Activated CD4-positive, alpha-beta memory T cell treated with anti-CD3 and anti-CD28 coated beads, Interleukin-2, amount 10 ng/mL, durations not matched to agents 7 days and 5 days (primary cell): ENCODE measurements around the gene ZNF275. TPM values are rescaled to one million over a fixed set of nuclear protein-coding genes. Genes with fewer than 3 reads are reported as not detected.

Experiments used
- CTCF ChIA-PET: fragments of 350-600 bp; sonication (Branson Sonifier 250); formaldehyde crosslinking; loops from one replicate; lab custom pipeline; 2021; ENCODE audit warnings: antibody characterized with exemption, inconsistent platforms; lab: Charles Lee
- POLR2A ChIA-PET: fragments of 350-600 bp; sonication (Branson Sonifier 250); formaldehyde crosslinking; loops from one replicate; lab custom pipeline; 2021; ENCODE audit warnings: antibody characterized with exemption; lab: Charles Lee
- DNase-seq: peaks from one replicate; pipeline ENCODE4 v3.0.0-alpha.2; 2020
- H3K27ac Mint-ChIP-seq: one replicate; pipeline ENCODE4 v1.8.0; 2021; ENCODE audit warnings: mild to moderate bottlenecking, mixed read lengths
- H3K27me3 Mint-ChIP-seq: one replicate; pipeline ENCODE4 v1.8.0; 2021; ENCODE audit warnings: mixed read lengths
- H3K36me3 Mint-ChIP-seq: one replicate; pipeline ENCODE4 v1.8.0; 2021; ENCODE audit warnings: low read depth, mixed read lengths
- H3K4me1 Mint-ChIP-seq: one replicate; pipeline ENCODE4 v1.8.0; 2021; ENCODE audit warnings: mixed read lengths
- H3K4me3 Mint-ChIP-seq: one replicate; pipeline ENCODE4 v1.8.0; 2021; ENCODE audit warnings: mild to moderate bottlenecking, mixed read lengths
- H3K9me3 Mint-ChIP-seq: one replicate; pipeline ENCODE4 v1.8.0; 2021; ENCODE audit warnings: mixed read lengths
- total RNA-seq, 2 experiments: library from RNA; stranded (reverse); gene quantifications; one replicate each; pipeline ENCODE4 v1.2.3, GENCODE V29; 2021

Gene ZNF275
- total RNA-seq, 2 experiments from 2014 or later: 16.6 to 16.7 TPM

DNA sequence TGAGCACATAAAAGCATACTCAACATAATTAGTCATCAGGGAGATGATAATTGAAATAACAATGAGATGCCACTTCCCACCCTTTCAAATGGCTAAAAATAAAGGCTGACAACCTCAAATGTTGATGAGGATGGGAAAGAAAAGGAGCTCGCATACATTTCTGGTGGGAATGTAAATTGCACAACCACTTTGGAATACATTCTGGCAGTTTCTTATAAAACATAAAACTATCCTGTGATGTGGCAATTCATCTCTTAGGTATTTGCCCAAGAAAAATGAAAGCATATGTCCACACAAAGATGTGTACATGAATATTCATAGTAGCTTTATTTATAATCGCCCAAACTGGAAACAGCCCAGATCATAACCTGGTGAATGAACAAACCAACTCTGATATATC is 687 bp upstream of the ZNF275 start:
- peak overlapping the region; percentile 76 for H3K4me3 Mint-ChIP-seq
- POLR2A ChIA-PET: interaction anchor here (0.8 to 1.8 kb wide), 3 partner anchors 10 to 33 kb away, joined by 3 to 17 read pairs (median 3); no protein-coding TSS in a partner anchor
- H3K4me1 Mint-ChIP-seq: peaks cover 37% of the 10 kb centered on the region
- DNase-seq: no peak
- no peaks in the 10 kb centered on the region for H3K9me3 Mint-ChIP-seq
- peaks cover 8% of the 10 kb centered on the region for H3K27me3 Mint-ChIP-seq
- CTCF ChIA-PET: no interaction called here
- peaks cover 15% of the 10 kb centered on the region for H3K36me3 Mint-ChIP-seq
- no peak overlapping the region for H3K27ac Mint-ChIP-seq

GRCh38 chrX:153334654-153335295 is 822 bp downstream of the ZNF275 start:
- H3K36me3 Mint-ChIP-seq: peaks cover 29% of the 10 kb centered on the region
- H3K27me3 Mint-ChIP-seq: peaks cover 6% of the 10 kb centered on the region
- ChIA-PET POLR2A (interaction anchor here (0.9 to 1.8 kb wide), 5 partner anchors 8 to 393 kb away, joined by 3 to 17 read pairs (median 3); no protein-coding TSS in a partner anchor), CTCF (interaction anchor here (1.0 kb wide), 1 partner anchor 8 kb away, joined by 3 read pairs; no protein-coding TSS in a partner anchor)
- peak overlapping the region; percentile 76 for H3K4me3 Mint-ChIP-seq
- H3K4me1 Mint-ChIP-seq: peaks cover 50% of the 10 kb centered on the region
- no peaks in the 10 kb centered on the region for H3K9me3 Mint-ChIP-seq
- H3K27ac Mint-ChIP-seq: peak overlapping the region; percentile 75
- no peak for DNase-seq

DNA sequence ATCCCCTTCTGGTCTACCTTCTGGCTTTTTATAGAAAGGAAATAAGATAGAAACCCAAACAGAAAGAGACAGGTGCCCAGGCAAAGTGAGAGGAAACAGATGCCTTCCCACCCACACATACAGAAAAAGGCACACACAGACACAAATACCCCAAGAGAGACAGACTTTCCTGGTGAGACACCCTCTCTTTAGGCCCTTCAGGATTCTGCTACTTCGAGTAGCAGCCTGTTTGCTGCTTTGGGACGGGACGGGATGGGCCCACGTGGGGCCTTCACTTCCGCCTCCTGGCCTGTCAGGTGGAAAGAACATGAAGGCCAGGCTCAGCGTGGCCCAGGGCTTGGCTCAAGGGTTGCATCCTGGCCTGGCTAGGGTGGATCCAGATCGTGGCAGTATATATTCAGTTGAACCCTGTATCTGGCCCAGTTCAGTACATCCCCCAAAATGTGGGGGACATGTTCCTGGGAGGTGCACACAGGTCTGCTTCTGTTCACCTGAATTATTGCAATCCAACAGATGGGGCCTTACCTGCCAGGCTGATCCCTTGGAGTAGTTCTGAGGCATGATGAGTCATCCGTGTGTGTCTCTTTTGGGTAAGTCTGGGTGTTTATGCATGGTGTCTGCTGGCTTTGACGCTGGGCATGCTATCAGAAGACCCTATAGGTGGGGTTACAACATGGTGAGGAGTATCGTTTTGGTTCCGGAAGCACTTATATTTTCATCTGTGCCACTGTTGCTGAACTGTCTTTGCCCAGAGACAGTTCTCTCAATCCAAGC is 2.4 kb downstream of the ZNF275 start:
- Mint-ChIP-seq H3K4me1 (peaks cover 64% of the 10 kb centered on the region), H3K27ac (peak overlapping the region; percentile 59), H3K27me3 (peaks cover 6% of the 10 kb centered on the region), H3K36me3 (peaks cover 40% of the 10 kb centered on the region), H3K4me3 (peak overlapping the region; percentile 76), H3K9me3 (no peaks in the 10 kb centered on the region)
- DNase-seq: no peak
- POLR2A ChIA-PET: interaction anchor here (0.5 to 0.8 kb wide), 2 partner anchors 9 to 15 kb away, joined by 3 to 5 read pairs; no protein-coding TSS in a partner anchor
- CTCF ChIA-PET: no interaction called here

DNA sequence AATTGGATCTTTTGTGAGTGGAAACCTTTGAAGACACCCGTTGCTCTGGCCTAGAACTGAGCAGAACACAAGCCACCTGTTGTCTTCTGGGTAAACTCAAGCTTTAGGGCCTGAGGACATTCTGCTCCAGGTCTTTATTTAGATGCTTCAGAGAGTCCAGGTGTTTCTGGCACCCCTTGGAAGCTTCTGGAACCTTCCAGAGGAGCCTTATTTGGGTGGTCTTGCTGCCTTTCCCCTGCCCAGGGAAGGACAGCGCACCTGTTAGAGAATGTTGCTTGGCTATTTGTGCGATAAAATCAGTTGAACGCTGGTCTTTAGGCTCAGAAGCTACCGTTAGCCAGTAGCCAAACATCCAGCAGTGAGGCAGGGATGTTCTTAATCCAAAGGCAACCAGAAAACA is 3.0 kb downstream of the ZNF275 start:
- POLR2A ChIA-PET: interaction anchor here (0.8 kb wide), 1 partner anchor 9 kb away, joined by 3 read pairs; no protein-coding TSS in a partner anchor
- DNase-seq: no peak
- CTCF ChIA-PET: no interaction called here
- Mint-ChIP-seq H3K9me3 (no peaks in the 10 kb centered on the region), H3K4me1 (peaks cover 71% of the 10 kb centered on the region), H3K36me3 (peaks cover 47% of the 10 kb centered on the region), H3K27me3 (peaks cover 5% of the 10 kb centered on the region), H3K27ac (peak overlapping the region; percentile 51), H3K4me3 (no peak overlapping the region)

- DNase-seq: no peak
- Mint-ChIP-seq H3K27me3 (no peaks in the 10 kb centered on the region), H3K9me3 (no peaks in the 10 kb centered on the region), H3K4me1 (peaks cover 84% of the 10 kb centered on the region), H3K27ac (peak overlapping the region; percentile 49), H3K36me3 (peaks cover 65% of the 10 kb centered on the region), H3K4me3 (peak overlapping the region; percentile 22)
- POLR2A ChIA-PET: no interaction called here
- CTCF ChIA-PET: interaction anchor here (1.4 kb wide), 1 partner anchor 132 kb away, joined by 4 read pairs; no protein-coding TSS in a partner anchor
Measured at GRCh38 chrX:153338836-153339235, 4.9 kb downstream of the ZNF275 start.

DNA sequence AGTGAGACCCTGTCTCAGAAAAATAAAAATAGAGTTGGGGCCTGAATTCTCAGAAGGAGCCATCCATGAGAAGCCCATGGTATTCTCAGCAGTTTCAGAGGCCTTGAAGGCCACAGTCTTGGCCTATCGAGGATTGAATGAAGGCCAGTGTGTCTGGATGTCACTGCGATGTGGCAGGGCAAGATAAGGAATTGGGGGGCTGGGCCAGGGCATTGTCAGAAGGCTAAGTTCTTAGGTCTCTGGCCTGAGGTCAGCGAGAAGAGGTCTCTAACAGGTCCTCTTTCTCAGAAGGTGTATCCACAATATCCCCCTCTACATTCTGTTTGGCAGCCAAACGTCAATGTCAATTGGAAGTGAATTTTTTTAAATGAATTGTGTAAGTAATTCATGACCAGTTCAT is 5.7 kb downstream of the ZNF275 start:
- Mint-ChIP-seq H3K9me3 (no peaks in the 10 kb centered on the region), H3K4me1 (peaks cover 89% of the 10 kb centered on the region), H3K36me3 (peaks cover 74% of the 10 kb centered on the region), H3K4me3 (no peak overlapping the region), H3K27ac (no peak overlapping the region), H3K27me3 (no peaks in the 10 kb centered on the region)
- DNase-seq: no peak
- CTCF ChIA-PET: interaction anchor here (1.4 kb wide), 1 partner anchor 131 kb away, joined by 4 read pairs; no protein-coding TSS in a partner anchor
- POLR2A ChIA-PET: no interaction called here

DNA sequence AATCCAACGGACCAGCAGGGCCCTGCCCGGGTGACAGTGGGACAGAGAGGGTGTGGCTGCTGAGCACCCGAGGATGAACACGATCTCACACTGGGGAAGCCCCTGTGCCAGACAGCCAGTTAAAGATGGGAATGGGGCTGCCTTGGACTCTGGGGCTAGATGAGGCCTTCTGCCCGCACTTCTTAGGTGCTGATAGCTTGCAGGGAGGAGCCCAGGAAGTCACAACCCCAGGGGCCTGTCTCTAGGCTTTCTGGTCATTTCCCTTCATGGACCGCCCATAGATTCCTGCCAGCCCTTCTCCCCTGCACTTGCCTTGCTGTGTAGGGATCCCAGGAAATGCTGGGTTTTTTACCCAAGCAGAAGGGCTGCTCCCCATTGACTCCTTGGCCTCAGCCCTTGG is 6.2 kb downstream of the ZNF275 start:
- CTCF ChIA-PET: no interaction called here
- peaks cover 78% of the 10 kb centered on the region for H3K36me3 Mint-ChIP-seq
- H3K27me3 Mint-ChIP-seq: no peaks in the 10 kb centered on the region
- H3K27ac Mint-ChIP-seq: no peak overlapping the region
- POLR2A ChIA-PET: no interaction called here
- H3K4me1 Mint-ChIP-seq: peaks cover 90% of the 10 kb centered on the region
- H3K9me3 Mint-ChIP-seq: no peaks in the 10 kb centered on the region
- no peak overlapping the region for H3K4me3 Mint-ChIP-seq
- no peak for DNase-seq

GRCh38 chrX:153342762-153343558 is 9.0 kb downstream of the ZNF275 start:
- peaks cover 90% of the 10 kb centered on the region for H3K36me3 Mint-ChIP-seq
- H3K27me3 Mint-ChIP-seq: no peaks in the 10 kb centered on the region

DNA sequence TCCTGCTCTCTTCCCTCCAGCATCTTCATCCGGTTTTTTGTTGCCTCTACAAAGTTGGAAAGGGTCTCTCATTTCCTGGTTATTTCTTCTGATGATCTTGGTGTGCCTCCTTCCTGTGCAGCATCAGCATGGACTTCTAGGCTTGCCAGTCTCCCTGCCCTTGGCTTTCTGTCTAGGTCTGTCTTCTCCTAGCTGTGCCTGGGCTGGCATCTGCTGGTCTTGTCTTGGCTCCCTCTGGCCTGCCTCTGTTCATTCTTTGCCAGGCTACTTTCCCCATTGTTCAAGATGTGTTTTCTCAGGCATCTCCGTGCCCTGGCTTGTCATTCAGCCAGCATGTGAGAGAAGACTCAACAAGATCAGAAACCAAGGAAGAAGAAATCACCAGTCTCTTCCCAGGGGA is 9.7 kb downstream of the ZNF275 start:
- H3K27me3 Mint-ChIP-seq: no peaks in the 10 kb centered on the region
- ChIA-PET CTCF (interaction anchor here (1.2 kb wide), 1 partner anchor 9 kb away, joined by 3 read pairs; no protein-coding TSS in a partner anchor), POLR2A (interaction anchor here (1.7 kb wide), 1 partner anchor 9 kb away, joined by 17 read pairs; the partner anchor contains the start of gene ZNF275)
- peaks cover 89% of the 10 kb centered on the region for H3K36me3 Mint-ChIP-seq
- H3K27ac Mint-ChIP-seq: peak overlapping the region; percentile 91
- DNase-seq: no peak
- H3K9me3 Mint-ChIP-seq: no peaks in the 10 kb centered on the region
- H3K4me3 Mint-ChIP-seq: peak overlapping the region; percentile 55
- H3K4me1 Mint-ChIP-seq: peaks cover 66% of the 10 kb centered on the region

More at GRCh38 chrX:153342762-153343558, 9.0 kb downstream of the ZNF275 start:
- peak overlapping the region; percentile 91 for H3K27ac Mint-ChIP-seq
- ChIA-PET CTCF (interaction anchor here (1.2 to 1.3 kb wide), 2 partner anchors 8 to 39 kb away, joined by 3 read pairs; no protein-coding TSS in a partner anchor), POLR2A (interaction anchor here (1.7 kb wide), 1 partner anchor 9 kb away, joined by 17 read pairs; the partner anchor contains the start of gene ZNF275)
- H3K4me3 Mint-ChIP-seq: peak overlapping the region; percentile 55
- H3K9me3 Mint-ChIP-seq: no peaks in the 10 kb centered on the region
- peaks cover 69% of the 10 kb centered on the region for H3K4me1 Mint-ChIP-seq
- DNase-seq: no peak

DNA sequence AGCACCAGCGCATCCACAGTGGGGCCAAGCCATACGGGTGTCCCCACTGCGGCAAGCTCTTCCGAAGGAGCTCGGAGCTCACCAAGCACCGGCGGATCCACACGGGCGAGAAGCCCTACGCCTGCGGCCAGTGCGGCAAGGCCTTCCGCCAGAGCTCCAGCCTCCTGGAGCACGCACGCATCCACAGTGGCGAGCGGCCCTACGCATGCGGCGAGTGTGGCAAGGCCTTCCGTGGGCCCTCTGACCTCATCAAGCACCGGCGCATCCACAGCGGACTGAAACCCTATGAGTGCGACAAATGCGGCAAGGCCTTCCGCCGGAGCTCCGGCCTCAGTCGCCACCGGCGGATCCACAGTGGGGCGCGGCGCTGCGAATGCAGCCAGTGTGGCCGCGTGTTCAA is 13.6 kb downstream of the ZNF275 start:
- ChIA-PET CTCF (interaction anchor here (0.9 kb wide), 1 partner anchor 15 kb away, joined by 3 read pairs; no protein-coding TSS in a partner anchor), POLR2A (interaction anchor here (0.8 kb wide), 1 partner anchor 13 kb away, joined by 3 read pairs; the partner anchor contains the start of gene ZNF275)
- H3K36me3 Mint-ChIP-seq: peaks cover 75% of the 10 kb centered on the region
- peaks cover 39% of the 10 kb centered on the region for H3K4me1 Mint-ChIP-seq
- no peak overlapping the region for H3K4me3 Mint-ChIP-seq
- no peaks in the 10 kb centered on the region for H3K9me3 Mint-ChIP-seq
- DNase-seq: no peak
- no peak overlapping the region for H3K27ac Mint-ChIP-seq
- H3K27me3 Mint-ChIP-seq: no peaks in the 10 kb centered on the region

GRCh38 chrX:153348421-153348820 is 14.5 kb downstream of the ZNF275 start:
- DNase-seq: no peak
- POLR2A ChIA-PET: no interaction called here
- no peak overlapping the region for H3K27ac Mint-ChIP-seq
- CTCF ChIA-PET: interaction anchor here (0.9 kb wide), 1 partner anchor 16 kb away, joined by 3 read pairs; no protein-coding TSS in a partner anchor
- H3K9me3 Mint-ChIP-seq: no peaks in the 10 kb centered on the region
- H3K27me3 Mint-ChIP-seq: no peaks in the 10 kb centered on the region
- H3K36me3 Mint-ChIP-seq: peaks cover 66% of the 10 kb centered on the region
- no peak overlapping the region for H3K4me3 Mint-ChIP-seq
- peaks cover 30% of the 10 kb centered on the region for H3K4me1 Mint-ChIP-seq

DNA sequence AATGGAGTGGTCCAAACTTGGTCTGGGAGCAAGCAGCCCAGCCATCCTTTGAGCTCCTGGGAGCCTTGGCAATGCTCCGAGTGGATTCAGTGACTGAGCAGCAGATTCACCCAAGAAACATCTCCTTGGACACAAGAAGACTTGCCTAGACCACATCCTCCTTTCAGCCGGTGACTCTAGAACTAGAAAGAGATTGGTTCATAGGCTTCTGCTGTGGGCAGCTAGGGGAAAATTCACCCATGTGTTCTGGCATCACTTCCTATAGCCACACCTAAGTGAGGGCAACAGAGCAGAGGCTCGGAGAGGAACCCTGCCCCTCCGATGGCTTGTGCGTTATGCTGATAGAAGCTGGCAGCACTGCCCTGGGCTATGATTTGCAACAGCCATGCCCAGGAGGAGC is 16.0 kb downstream of the ZNF275 start:
- Mint-ChIP-seq H3K27ac (no peak overlapping the region), H3K4me3 (no peak overlapping the region), H3K36me3 (peaks cover 51% of the 10 kb centered on the region), H3K4me1 (peaks cover 19% of the 10 kb centered on the region), H3K27me3 (no peaks in the 10 kb centered on the region), H3K9me3 (no peaks in the 10 kb centered on the region)
- CTCF ChIA-PET: no interaction called here
- DNase-seq: no peak
- POLR2A ChIA-PET: no interaction called here
